Testis (tissue), 2 donors: ENCODE measurements around the gene WDFY4.

Source experiments
- POLR2A ChIP-seq: fragments of 450-650 bp; IDR thresholded peaks from one replicate; pipeline ENCODE4 v1.6.1; 2017; ENCODE audit warnings: antibody characterized with exemption, mild to moderate bottlenecking, moderate library complexity
- TF ChIP-seq, protein P1 (sequence below), 3 experiments: fragments of 450-650 bp in 2 of 3; fragments of 200-600 bp in 1 of 3; sonication (generic) in 1 of 3; IDR thresholded peaks; one replicate each; pipeline ENCODE4 v1.5.1; 2016 to 2019; ENCODE audit warnings: antibody characterized with exemption in 3 of 3, mild to moderate bottlenecking in 2 of 3, moderate library complexity in 1 of 3

DNA sequence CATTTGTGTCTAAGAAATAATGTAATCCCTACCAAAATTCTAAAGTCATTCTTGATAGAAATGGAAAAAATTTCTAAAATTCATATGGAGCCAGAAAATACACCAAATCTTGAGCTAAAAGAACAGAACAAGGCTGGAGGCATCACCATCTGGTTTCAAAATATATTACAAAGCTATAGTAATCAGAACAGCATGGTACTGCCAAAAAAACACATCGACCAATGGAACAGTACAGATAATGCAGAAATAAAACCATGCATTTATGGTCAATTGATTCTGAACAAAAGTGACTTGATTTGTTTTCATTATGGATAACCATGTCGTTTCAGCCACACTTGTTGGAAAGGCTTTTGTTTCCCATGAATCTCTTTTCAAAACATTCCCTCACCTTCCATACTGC, 7.0 kb upstream of the WDFY4 start:
- no peak for TF ChIP-seq POLR2A
- TF ChIP-seq, protein P1, sequence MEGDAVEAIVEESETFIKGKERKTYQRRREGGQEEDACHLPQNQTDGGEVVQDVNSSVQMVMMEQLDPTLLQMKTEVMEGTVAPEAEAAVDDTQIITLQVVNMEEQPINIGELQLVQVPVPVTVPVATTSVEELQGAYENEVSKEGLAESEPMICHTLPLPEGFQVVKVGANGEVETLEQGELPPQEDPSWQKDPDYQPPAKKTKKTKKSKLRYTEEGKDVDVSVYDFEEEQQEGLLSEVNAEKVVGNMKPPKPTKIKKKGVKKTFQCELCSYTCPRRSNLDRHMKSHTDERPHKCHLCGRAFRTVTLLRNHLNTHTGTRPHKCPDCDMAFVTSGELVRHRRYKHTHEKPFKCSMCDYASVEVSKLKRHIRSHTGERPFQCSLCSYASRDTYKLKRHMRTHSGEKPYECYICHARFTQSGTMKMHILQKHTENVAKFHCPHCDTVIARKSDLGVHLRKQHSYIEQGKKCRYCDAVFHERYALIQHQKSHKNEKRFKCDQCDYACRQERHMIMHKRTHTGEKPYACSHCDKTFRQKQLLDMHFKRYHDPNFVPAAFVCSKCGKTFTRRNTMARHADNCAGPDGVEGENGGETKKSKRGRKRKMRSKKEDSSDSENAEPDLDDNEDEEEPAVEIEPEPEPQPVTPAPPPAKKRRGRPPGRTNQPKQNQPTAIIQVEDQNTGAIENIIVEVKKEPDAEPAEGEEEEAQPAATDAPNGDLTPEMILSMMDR (IDR thresholded peaks at IDR 0.05) = no peak
